GM12878 (cell line): ENCODE measurements around the gene HMCES. TPM values are rescaled to one million over a fixed set of nuclear protein-coding genes. Genes with fewer than 3 reads are reported as not detected.

ENCODE experiments used
- ATAC-seq: fragments of 200-7000 bp; cut with Tn5 transposase; 3 replicates; pipeline ENCODE4 v1.9.1; 2020; ENCODE audit warnings: mild to moderate bottlenecking, moderate library complexity
- BruUV-seq: library from RNA; stranded (reverse); fragments of 400-500 nt; replicated peaks from 2 replicates; lab custom pipeline; 2021; lab: Mats Ljungman, UMichigan
- CTCF ChIA-PET: fragments of 300-600 bp; sonication (Branson Sonifier 250); formaldehyde crosslinking; extraction: SDS; loops from one replicate; lab custom pipeline; 2021; ENCODE audit warnings: inconsistent platforms; lab: Yijun Ruan, JAX
- POLR2A ChIA-PET: fragments of 350-600 bp; formaldehyde crosslinking; extraction: SDS; loops from one replicate; lab custom pipeline; 2021; ENCODE audit warnings: inconsistent platforms; lab: Charles Lee
- RAD21 ChIA-PET: fragments of 300-600 bp; sonication (Branson Sonifier 250); formaldehyde crosslinking; loops from one replicate; lab custom pipeline; 2023; ENCODE audit warnings: antibody characterized with exemption; ENCODE audit not compliant: unreplicated experiment; lab: Charles Lee
- SMC1A ChIA-PET: fragments of 300-600 bp; sonication (Branson Sonifier 250); formaldehyde crosslinking; loops from one replicate; lab custom pipeline; 2023; ENCODE audit not compliant: unreplicated experiment, uncharacterized antibody; lab: Charles Lee
- DNase-seq: peaks from one replicate; pipeline ENCODE4 v3.0.0-alpha.2; 2011; ENCODE audit warnings: low read depth, low spot score
- FAIRE-seq: peaks from 3 replicates; lab custom pipeline; 2011; peaks lifted over from hg19 to GRCh38; lab: Jason Lieb, UNC
- H2AFZ ChIP-seq: 2 replicates; pipeline ENCODE4 v1.6.0; 2011; ENCODE audit warnings: low read depth, low read length, control low read depth; ENCODE audit not compliant: control insufficient read depth
- H3K27ac ChIP-seq: 2 replicates; pipeline ENCODE4 v1.5.1; 2011; ENCODE audit warnings: control low read depth; ENCODE audit not compliant: control insufficient read depth, insufficient read depth
- H3K27me3 ChIP-seq, 2 experiments: replicated peaks in 1 of 2; 2 replicates each; pipeline versions ENCODE4 v1.6.0 to v1.6.1; 2011; ENCODE audit warnings: low read length in 1 of 2; ENCODE audit not compliant: control insufficient read depth in 2 of 2, insufficient read depth in 2 of 2
- H3K36me3 ChIP-seq, 2 experiments: 2 replicates each; pipeline ENCODE4 v1.5.1; 2011; ENCODE audit warnings: low read length in 1 of 2; ENCODE audit not compliant: control insufficient read depth in 2 of 2, insufficient read depth in 2 of 2
- H3K4me1 ChIP-seq: 2 replicates; pipeline ENCODE4 v1.6.1; 2011; ENCODE audit warnings: mild to moderate bottlenecking, low read length, moderate library complexity, mixed read lengths; ENCODE audit not compliant: control insufficient read depth, insufficient read depth
- H3K4me2 ChIP-seq: 2 replicates; pipeline ENCODE4 v1.6.0; 2011; ENCODE audit warnings: control low read depth; ENCODE audit not compliant: control insufficient read depth, insufficient read depth
- H3K4me3 ChIP-seq: fragments of 200-600 bp; sonication (generic); 2 replicates; pipeline ENCODE4 v1.5.1; 2016
- H3K79me2 ChIP-seq: 2 replicates; pipeline ENCODE4 v1.6.0; 2011; ENCODE audit warnings: low read length; ENCODE audit not compliant: control insufficient read depth, insufficient read depth
- H3K9ac ChIP-seq: 2 replicates; pipeline ENCODE4 v1.8.0; 2011; ENCODE audit warnings: low read length, control low read depth, mixed read lengths; ENCODE audit not compliant: control insufficient read depth, insufficient read depth
- H3K9me3 ChIP-seq: replicated peaks from 3 replicates; pipeline ENCODE4 v1.5.1; 2011; ENCODE audit warnings: mild to moderate bottlenecking, low read length; ENCODE audit not compliant: control insufficient read depth, insufficient read depth
- H4K20me1 ChIP-seq: 2 replicates; pipeline ENCODE4 v1.6.0; 2011; ENCODE audit not compliant: control insufficient read depth, insufficient read depth
- DPF2 ChIP-seq: fragments of 450-650 bp; IDR thresholded peaks from 2 replicates; pipeline ENCODE4 v1.6.1; 2017; ENCODE audit warnings: mild to moderate bottlenecking
- EP300 ChIP-seq, 2 experiments: fragments of 150-350 bp in 1 of 2; IDR thresholded peaks; 2 replicates each; pipeline ENCODE4 v1.6.1; 2011 to 2012; ENCODE audit warnings: low read depth in 2 of 2, low read length in 2 of 2, borderline replicate concordance in 1 of 2, improper control_type of control experiment in 1 of 2, inconsistent platforms in 1 of 2; ENCODE audit not compliant: control insufficient read depth in 1 of 2
- WGBS: methylation state at CpG from one replicate; pipeline ENCODE4 v1.1.6; 2016; ENCODE audit warnings: low lambda C conversion rate; ENCODE audit not compliant: insufficient replicate concordance, insufficient coverage; ENCODE audit errors: missing lambda C conversion rate; 5-methylcytosine and 5-hydroxymethylcytosine counted together
- in situ Hi-C: fragments of 300-500 bp; cut with MboI; formaldehyde crosslinking; loops from 9 replicates; pipeline ENCODE4 v1.14.3; 2018; ENCODE audit warnings: mixed read lengths
- intact Hi-C: fragments of 100-400 bp; cut with micrococcal nuclease; formaldehyde crosslinking; loops from one replicate; pipeline ENCODE4 v1.14.2; 2022; ENCODE audit not compliant: unreplicated experiment
- polyA plus RNA-seq, 11 experiments: library from polyadenylated mRNA; depleted of rRNA in 4 of 11; unstranded in 6 of 11; stranded (reverse) in 5 of 11; fragments of >200 nt; fragmentation: Nextera tagmentation in 4 of 11; fragmentation: Illumina TruSeq in 1 of 11; extraction: Ambion mirVana in 4 of 11; extraction: Trizol in 1 of 11; gene quantifications; 1 replicate in 1 of 11; 2 replicates in 10 of 11; pipeline versions ENCODE4 v1.2.1 to v1.2.3, GENCODE V29; 2011 to 2016; ENCODE audit warnings: inconsistent platforms in 2 of 11, missing spikeins in 2 of 11, low read depth in 1 of 11
- total RNA-seq, 4 experiments: library from RNA; depleted of rRNA in 3 of 4; stranded (reverse); fragments of >200 nt in 3 of 4; fragmentation: Illumina TruSeq in 1 of 4; extraction: Trizol in 1 of 4; gene quantifications; 2 replicates each; pipeline versions ENCODE4 v1.2.1 to v1.2.3, GENCODE V29; 2013 to 2021
- TF ChIP-seq, protein P1 (sequence below): IDR thresholded peaks from 2 replicates; pipeline ENCODE4 v1.6.1; 2012; ENCODE audit warnings: low read length, inconsistent platforms

HMCES gene
- total and polyA plus RNA-seq, 10 of the 15 experiments (the other 5 are each of a cell fraction or from before 2014, with no cell fraction given) = 12.4 to 49.8 (median 27.0) TPM

DNA sequence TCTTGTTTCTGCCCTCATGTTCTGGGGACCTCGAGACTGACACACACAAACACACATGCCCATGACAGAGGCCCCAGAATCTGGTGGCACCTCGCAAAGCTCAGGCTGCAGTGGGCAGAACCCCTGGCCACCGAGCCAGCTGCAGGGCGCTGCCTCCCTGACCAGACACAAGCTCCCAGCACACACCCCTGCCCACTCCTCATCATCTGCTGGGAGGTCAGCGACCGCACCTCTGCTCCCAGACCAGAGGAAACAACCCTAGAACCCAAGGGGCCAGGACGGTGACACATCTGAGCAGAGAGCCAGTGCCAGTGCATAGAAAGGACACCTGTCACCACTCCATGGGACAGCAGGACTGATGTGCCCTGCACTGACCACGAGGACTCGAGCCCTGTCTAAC is 43.2 kb downstream of the HMCES start:
- Histone ChIP-seq H3K27me3 (peaks cover 0 to 3% of the 10 kb centered on the region in 2 experiments; a peak in 2 of 4 replicates), H4K20me1 (no peaks in the 10 kb centered on the region), H3K9ac (no peak overlapping the region), H3K36me3 (no peaks in the 10 kb centered on the region)
- 51% methylated on average over 9 of the region's 9 CpGs for WGBS
- intact Hi-C loops = no loop called here
- CTCF ChIA-PET = interaction anchor here (1.0 to 1.9 kb wide), 2 partner anchors 12 to 76 kb away, joined by 3 to 5 read pairs; no protein-coding TSS in a partner anchor
- BruUV-seq = no TSS peak
- POLR2A ChIA-PET = no interaction called here
- TF ChIP-seq, protein P1, sequence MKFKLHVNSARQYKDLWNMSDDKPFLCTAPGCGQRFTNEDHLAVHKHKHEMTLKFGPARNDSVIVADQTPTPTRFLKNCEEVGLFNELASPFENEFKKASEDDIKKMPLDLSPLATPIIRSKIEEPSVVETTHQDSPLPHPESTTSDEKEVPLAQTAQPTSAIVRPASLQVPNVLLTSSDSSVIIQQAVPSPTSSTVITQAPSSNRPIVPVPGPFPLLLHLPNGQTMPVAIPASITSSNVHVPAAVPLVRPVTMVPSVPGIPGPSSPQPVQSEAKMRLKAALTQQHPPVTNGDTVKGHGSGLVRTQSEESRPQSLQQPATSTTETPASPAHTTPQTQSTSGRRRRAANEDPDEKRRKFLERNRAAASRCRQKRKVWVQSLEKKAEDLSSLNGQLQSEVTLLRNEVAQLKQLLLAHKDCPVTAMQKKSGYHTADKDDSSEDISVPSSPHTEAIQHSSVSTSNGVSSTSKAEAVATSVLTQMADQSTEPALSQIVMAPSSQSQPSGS = no peak
- TF ChIP-seq DPF2 (no peak), EP300 (IDR thresholded peaks at IDR 0.05; ENCODE audit: borderline replicate concordance in 1 of 2, control insufficient read depth in 1 of 2, low read depth in 2 of 2, low read length in 2 of 2) (no peak)
- TF ChIP-seq, all 136 proteins: peak for 0
- no peak overlapping the region for H3K4me2 ChIP-seq
- peaks cover 16% of the 10 kb centered on the region for H3K4me1 ChIP-seq
- no peak overlapping the region for H3K27ac ChIP-seq
- H3K79me2 ChIP-seq = no peaks in the 10 kb centered on the region
- in situ Hi-C loops = no loop called here
- H3K9me3 ChIP-seq = no peaks in the 10 kb centered on the region
- H3K4me3 ChIP-seq = no peak overlapping the region
- SMC1A ChIA-PET = no interaction called here
- DNase-seq = no peak
- no peak for ATAC-seq
- H2AFZ ChIP-seq = no peak overlapping the region
- FAIRE-seq = peak; percentile 69
- RAD21 ChIA-PET = interaction anchor here (1.0 kb wide), 1 partner anchor 351 kb away, joined by 3 read pairs; no protein-coding TSS in a partner anchor
